K562 (cell line): ENCODE measurements around the gene ZNF337. TPM values are rescaled to one million over a fixed set of nuclear protein-coding genes. Genes with fewer than 3 reads are reported as not detected.

Experiments
- CBFB ChIP-seq: sonication (generic); formaldehyde crosslinking; IDR thresholded peaks from 2 replicates; pipeline ENCODE4 v1.4.0; 2020; ENCODE audit warnings: mild to moderate bottlenecking, missing genetic modification reagents
- LEF1 ChIP-seq: fragments of 450-650 bp; IDR thresholded peaks from 2 replicates; pipeline ENCODE4 v1.6.1; 2016; ENCODE audit warnings: mild to moderate bottlenecking
- NCOA4 ChIP-seq: fragments of 450-650 bp; IDR thresholded peaks from 2 replicates; pipeline ENCODE4 v1.6.1; 2018; ENCODE audit warnings: mild to moderate bottlenecking; ENCODE audit not compliant: partially characterized antibody
- POLR2A ChIP-seq: fragments of 450-650 bp; conservative IDR thresholded peaks from 2 replicates; pipeline ENCODE4 v1.6.1; 2016
- RBM22 ChIP-seq: fragments of 200-400 bp; formaldehyde crosslinking; IDR thresholded peaks from 2 replicates; pipeline ENCODE4 v1.6.1; 2018; ENCODE audit warnings: low read length, low read depth; ENCODE audit not compliant: poor library complexity, severe bottlenecking
- RBM39 ChIP-seq: fragments of 200-400 bp; formaldehyde crosslinking; optimal IDR thresholded peaks from 2 replicates; pipeline ENCODE3; 2018; ENCODE audit warnings: low read depth, low read length
- TCF3 ChIP-seq: sonication (generic); formaldehyde crosslinking; IDR thresholded peaks from 2 replicates; pipeline ENCODE4 v1.4.0; 2020; ENCODE audit warnings: mild to moderate bottlenecking, missing genetic modification reagents
- THAP12 ChIP-seq: fragments of 250-450 bp; sonication (Bioruptor Pico); IDR thresholded peaks from 2 replicates; pipeline ENCODE4 v1.9.0; 2021; ENCODE audit warnings: mild to moderate bottlenecking, inconsistent platforms
- USF1 ChIP-seq: sonication (generic); formaldehyde crosslinking; IDR thresholded peaks from 2 replicates; pipeline ENCODE4 v1.9.0; 2022; ENCODE audit warnings: mild to moderate bottlenecking, missing genetic modification reagents
- XRCC5 ChIP-seq: fragments of 200-400 bp; formaldehyde crosslinking; IDR thresholded peaks from 2 replicates; pipeline ENCODE4 v1.6.1; 2017; ENCODE audit warnings: low read depth, mild to moderate bottlenecking, low read length
- ZBTB49 ChIP-seq: sonication (generic); formaldehyde crosslinking; IDR thresholded peaks from 2 replicates; pipeline ENCODE4 v1.8.0; 2022; ENCODE audit warnings: missing genetic modification reagents, mild to moderate bottlenecking, borderline replicate concordance
- ZNF586 ChIP-seq: fragments of 450-650 bp; formaldehyde crosslinking; conservative IDR thresholded peaks from 2 replicates; pipeline ENCODE4 v1.4.0; 2020; ENCODE audit warnings: mild to moderate bottlenecking, moderate library complexity
- polyA plus RNA-seq, 8 experiments: library from polyadenylated mRNA; depleted of rRNA in 4 of 8; stranded (reverse) in 5 of 8; unstranded in 3 of 8; fragments of >200 nt; fragmentation: Nextera tagmentation in 2 of 8; fragmentation: Illumina TruSeq in 1 of 8; extraction: Ambion mirVana in 2 of 8; extraction: Trizol in 1 of 8; gene quantifications; 2 replicates each; pipeline versions ENCODE4 v1.2.1 to v1.2.3, GENCODE V29; 2011 to 2014; ENCODE audit warnings: inconsistent platforms in 1 of 8, missing spikeins in 1 of 8
- total RNA-seq, 7 experiments: library from RNA; depleted of rRNA in 6 of 7; stranded (reverse); fragments of >200 nt in 6 of 7; fragmentation: Illumina TruSeq in 2 of 7; extraction: Trizol in 2 of 7; gene quantifications; 2 replicates each; pipeline versions ENCODE4 v1.2.1 to v1.2.3, GENCODE V29; 2011 to 2021; ENCODE audit warnings: low replicate concordance in 1 of 7
- TF ChIP-seq, protein P1 (sequence below), 3 experiments: fragments of 200-800 bp in 1 of 3; fragments of 250-450 bp in 1 of 3; fragments of 450-650 bp in 1 of 3; sonication (Bioruptor Pico) in 1 of 3; sonication (Bioruptor generic) in 1 of 3; formaldehyde crosslinking in 1 of 3; IDR thresholded peaks; 2 replicates each; pipeline versions ENCODE4 v1.6.1 to v1.8.0; 2016 to 2022; ENCODE audit warnings: mild to moderate bottlenecking in 2 of 3, missing genetic modification characterization in 2 of 3, missing compliant biosample characterization in 1 of 3, moderate library complexity in 1 of 3
- TF ChIP-seq, protein P2 (sequence below): fragments of 450-650 bp; IDR thresholded peaks from 2 replicates; pipeline ENCODE4 v1.6.1; 2016; ENCODE audit warnings: borderline replicate concordance

ZNF337 gene
- total and polyA plus RNA-seq, 9 of the 15 experiments (the other 6 are each of a cell fraction or from before 2014, with no cell fraction given), result 0.25 to 5.6 (median 3.5) TPM

DNA sequence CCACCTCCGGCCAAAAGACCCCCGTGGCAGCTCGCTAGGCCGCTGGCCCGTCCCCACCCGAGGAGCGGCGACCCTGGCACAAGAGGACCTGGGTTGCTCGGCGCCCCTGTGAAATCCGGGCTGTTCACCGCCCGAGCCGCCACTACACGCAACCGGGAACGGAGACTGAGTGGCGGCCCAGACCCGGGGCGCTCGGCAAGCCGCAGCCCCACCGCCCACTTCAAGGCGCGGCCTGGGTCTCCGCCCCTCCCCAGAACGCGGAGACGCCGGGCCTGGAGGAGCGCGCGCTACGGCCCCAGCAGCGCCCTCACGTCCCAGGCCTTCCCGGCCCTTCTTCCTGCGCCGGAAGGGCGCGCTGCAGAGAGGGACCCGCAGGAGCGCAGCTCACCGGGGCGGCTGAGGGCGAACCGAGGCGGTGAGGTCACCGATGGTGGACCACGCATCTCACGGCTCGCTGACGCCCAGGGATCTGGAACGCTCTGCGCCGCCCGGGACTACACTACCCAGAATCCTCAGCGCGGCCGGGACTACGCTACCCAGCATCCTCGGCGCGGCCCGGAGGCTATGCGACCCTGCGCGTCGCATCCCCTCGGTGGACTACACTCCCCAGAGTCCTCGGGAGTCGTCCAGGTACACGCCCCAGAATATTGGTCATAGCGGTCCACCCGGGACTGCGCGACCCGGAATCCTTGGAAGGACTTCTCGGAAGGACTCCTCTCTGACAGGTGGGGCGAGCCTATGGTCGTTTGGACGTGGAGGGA is at the start of gene ZNF337 (continued):
- TF ChIP-seq, protein P1, sequence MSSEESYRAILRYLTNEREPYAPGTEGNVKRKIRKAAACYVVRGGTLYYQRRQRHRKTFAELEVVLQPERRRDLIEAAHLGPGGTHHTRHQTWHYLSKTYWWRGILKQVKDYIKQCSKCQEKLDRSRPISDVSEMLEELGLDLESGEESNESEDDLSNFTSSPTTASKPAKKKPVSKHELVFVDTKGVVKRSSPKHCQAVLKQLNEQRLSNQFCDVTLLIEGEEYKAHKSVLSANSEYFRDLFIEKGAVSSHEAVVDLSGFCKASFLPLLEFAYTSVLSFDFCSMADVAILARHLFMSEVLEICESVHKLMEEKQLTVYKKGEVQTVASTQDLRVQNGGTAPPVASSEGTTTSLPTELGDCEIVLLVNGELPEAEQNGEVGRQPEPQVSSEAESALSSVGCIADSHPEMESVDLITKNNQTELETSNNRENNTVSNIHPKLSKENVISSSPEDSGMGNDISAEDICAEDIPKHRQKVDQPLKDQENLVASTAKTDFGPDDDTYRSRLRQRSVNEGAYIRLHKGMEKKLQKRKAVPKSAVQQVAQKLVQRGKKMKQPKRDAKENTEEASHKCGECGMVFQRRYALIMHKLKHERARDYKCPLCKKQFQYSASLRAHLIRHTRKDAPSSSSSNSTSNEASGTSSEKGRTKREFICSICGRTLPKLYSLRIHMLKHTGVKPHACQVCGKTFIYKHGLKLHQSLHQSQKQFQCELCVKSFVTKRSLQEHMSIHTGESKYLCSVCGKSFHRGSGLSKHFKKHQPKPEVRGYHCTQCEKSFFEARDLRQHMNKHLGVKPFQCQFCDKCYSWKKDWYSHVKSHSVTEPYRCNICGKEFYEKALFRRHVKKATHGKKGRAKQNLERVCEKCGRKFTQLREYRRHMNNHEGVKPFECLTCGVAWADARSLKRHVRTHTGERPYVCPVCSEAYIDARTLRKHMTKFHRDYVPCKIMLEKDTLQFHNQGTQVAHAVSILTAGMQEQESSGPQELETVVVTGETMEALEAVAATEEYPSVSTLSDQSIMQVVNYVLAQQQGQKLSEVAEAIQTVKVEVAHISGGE (CRISPR knock-in tag; IDR thresholded peaks at IDR 0.05), result peak; percentile 17 to 88 (median 24); a peak in 3 of 6 replicates
- no peak for TF ChIP-seq ZBTB49 (CRISPR knock-in tag)
- TF ChIP-seq NCOA4, result no peak
- TF ChIP-seq POLR2A, result peak; percentile 71
- TF ChIP-seq XRCC5, result no peak
- TF ChIP-seq RBM22, result no peak
- no peak for TF ChIP-seq CBFB
- no peak for TF ChIP-seq USF1 (CRISPR knock-in tag)
- TF ChIP-seq RBM39, result no peak
- no peak for TF ChIP-seq LEF1
- TF ChIP-seq THAP12 (CRISPR knock-in tag), result no peak
- TF ChIP-seq, protein P2, sequence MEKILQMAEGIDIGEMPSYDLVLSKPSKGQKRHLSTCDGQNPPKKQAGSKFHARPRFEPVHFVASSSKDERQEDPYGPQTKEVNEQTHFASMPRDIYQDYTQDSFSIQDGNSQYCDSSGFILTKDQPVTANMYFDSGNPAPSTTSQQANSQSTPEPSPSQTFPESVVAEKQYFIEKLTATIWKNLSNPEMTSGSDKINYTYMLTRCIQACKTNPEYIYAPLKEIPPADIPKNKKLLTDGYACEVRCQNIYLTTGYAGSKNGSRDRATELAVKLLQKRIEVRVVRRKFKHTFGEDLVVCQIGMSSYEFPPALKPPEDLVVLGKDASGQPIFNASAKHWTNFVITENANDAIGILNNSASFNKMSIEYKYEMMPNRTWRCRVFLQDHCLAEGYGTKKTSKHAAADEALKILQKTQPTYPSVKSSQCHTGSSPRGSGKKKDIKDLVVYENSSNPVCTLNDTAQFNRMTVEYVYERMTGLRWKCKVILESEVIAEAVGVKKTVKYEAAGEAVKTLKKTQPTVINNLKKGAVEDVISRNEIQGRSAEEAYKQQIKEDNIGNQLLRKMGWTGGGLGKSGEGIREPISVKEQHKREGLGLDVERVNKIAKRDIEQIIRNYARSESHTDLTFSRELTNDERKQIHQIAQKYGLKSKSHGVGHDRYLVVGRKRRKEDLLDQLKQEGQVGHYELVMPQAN, result no peak
- no peak for TF ChIP-seq ZNF586 (CRISPR knock-in tag)
- no peak for TF ChIP-seq TCF3 (CRISPR knock-in tag)
